Ramos (cell line): ENCODE data around the gene F7.
"Not testable (repeated sequence)": the region's sequence is repeated elsewhere in the genome, so short reads cannot be mapped to it uniquely, and the experiment has no call there.

Source experiments
- in situ Hi-C: fragments of 300-500 bp; cut with MboI; formaldehyde crosslinking; loops from one replicate; pipeline ENCODE4 v1.14.3; 2022; ENCODE audit warnings: low sequenced_read_pairs; ENCODE audit not compliant: unreplicated experiment

The F7 gene

DNA sequence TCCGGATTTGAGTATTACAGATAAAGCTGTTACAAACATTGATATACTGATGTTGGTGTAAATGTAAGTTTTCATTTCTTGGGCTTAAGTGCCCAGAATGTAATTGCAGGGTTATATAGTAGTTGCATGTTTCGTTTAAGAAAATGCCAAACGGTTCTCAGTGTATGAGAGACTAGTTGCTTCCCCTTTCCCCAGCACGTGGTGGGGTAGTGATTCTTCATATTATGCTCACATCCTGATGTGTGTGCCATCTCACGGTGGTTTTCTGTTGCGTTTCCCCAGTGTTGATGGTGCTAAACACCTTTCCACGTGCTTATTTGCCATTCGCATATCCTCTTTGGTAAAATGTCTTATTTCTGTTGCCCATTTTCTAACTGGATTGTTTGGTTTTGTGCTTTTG, 34.7 kb upstream of the F7 start:
- in situ Hi-C loops: no loop called here

DNA sequence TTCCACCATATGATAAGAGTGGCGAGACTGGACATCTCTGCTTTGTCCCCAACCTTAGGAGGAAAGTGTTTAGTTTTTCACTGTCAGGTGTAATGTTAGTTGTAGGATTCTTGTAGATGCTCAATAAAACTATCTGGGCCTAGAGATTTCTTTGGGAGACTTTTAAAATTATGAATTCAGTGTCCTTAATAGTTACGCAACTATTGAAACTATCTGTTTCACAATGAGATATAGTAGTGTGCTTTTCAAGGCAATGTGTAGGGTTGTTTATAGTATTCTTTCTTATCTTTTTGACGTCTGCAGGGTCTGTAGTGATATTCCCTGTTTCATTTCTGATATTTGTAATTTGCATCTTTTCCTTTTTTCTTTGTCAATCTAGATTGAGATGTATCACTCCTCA, 33.2 kb upstream of the F7 start:
- in situ Hi-C loops: no loop called here

DNA sequence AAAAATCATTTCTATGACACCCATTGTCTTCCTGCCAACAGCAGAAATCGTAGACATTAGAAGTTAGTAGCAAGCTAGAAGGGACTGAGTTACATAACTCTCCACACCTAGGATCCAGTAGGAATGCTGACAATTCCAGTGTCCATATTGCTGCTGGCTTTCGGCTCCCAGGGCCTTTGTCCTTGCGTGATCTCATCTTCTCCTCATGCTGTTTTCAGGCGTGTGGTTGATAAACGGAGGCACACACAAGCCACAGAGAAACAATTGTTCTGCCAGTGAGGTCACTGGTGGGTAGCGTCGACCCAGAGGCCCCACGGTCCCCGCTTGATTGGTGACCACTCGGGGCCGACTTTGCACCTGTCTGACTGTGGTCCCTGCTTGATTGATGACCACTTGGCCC, 31.6 kb upstream of the F7 start:
- in situ Hi-C loops: no loop called here

DNA sequence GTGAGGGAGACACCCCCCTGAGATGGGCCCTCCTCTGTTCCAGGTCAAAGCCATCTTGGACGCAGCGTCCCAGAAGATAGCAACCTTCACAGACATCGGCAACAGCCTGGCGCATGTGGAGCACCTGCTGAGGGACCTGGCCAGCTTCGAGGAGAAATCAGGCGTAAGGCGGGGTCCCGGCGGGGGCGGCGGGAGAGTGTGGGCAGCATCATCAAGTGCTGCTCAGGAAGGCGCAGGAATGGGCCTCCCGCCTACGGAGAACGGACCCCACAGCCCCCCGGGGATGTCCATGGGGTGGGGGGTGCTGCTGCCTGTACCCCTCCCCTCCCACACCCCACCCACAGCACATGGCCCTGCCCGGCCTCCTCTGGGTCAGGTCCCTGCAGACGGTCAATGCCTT, 31.2 kb upstream of the F7 start:
- in situ Hi-C loops: no loop called here

DNA sequence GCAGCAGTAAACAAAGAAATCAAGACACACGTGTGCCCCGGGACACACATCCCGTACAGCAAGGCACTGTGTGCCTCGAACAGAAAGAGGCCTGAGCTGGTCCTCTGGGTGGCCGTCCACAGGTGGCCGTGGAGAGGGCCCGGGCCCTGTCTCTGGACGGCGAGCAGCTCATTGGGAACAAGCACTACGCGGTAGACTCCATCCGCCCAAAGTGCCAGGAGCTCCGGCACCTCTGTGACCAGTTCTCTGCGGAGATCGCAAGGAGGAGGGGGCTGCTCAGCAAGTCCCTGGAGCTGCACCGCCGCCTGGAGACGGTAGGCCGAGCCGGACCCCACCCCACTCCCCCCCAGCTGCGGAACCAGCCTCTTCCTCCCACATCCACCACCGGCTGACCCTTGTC, 30.7 kb upstream of the F7 start:
- in situ Hi-C loops: no loop called here

DNA sequence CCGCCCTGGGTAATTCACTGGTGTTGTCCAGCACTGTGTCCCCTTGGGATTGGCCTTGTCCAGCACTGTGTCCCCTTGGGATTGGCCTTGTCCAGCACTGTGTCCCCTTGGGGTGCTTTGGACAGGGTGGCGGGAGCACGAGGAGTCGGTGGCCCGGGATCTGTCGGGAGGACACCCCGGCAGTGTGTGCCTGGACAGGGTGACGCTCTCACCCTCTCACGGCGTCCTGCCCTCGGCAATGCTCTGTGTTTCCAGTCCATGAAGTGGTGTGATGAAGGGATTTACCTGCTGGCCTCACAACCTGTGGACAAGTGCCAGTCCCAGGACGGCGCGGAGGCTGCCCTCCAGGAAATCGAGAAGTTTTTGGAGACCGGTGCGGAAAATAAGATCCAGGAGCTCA, 29.9 kb upstream of the F7 start:
- in situ Hi-C loops: no loop called here

DNA sequence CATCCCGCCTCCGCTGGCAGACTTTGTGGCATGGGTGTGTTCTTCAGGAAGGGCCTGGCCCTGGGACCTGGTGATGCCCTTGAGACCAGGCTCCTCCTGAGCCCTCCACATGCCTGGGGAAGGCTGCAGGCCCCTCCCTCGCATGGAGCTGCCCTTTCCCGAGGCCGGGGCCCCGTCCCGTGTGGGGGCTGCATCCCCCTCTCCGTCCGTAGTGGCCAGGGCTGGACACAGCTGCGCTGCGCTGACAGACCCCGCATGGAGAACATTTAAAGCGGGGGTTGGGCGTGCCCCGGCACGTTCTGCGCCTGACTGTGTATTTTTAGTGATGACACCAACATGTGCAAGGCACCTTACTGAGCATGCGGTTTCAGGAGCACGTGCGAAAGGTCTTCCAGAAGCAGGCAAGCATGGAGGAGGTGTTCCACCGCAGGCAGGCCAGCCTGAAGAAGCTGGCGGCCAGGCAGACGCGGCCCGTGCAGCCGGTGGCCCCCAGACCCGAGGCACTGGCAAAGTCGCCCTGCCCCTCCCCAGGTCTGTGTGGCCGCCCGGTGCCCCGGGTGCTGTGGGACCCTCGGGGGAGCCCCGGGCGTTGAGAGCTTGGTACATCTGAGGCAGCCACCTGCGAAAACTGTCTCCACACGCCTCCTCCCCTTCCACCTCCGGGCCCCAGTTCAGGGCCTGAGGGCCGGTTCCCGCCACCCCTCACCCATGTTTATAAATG, 28.8 kb upstream of the F7 start:
- in situ Hi-C loops: no loop called here

DNA sequence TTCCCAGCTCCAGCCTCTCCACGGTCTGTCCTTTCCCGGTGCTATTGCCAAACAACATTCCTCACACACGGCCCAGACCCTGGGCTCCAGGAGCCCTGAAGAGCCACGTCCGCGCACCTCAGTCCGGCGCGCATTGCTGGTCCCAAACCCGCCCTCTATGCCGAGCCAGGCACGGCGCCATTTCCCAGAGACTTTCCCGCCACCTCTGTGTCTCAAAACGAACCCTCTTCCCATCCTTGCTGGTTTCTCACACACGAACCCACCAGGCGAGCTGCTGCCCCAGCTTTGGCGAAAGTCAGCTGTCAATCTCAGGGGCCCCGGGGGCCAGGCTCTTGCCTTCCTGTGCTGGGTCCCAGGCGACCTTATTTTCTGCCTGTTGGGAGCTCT, 28.0 kb upstream of the F7 start:
- in situ Hi-C loops: no loop called here

DNA sequence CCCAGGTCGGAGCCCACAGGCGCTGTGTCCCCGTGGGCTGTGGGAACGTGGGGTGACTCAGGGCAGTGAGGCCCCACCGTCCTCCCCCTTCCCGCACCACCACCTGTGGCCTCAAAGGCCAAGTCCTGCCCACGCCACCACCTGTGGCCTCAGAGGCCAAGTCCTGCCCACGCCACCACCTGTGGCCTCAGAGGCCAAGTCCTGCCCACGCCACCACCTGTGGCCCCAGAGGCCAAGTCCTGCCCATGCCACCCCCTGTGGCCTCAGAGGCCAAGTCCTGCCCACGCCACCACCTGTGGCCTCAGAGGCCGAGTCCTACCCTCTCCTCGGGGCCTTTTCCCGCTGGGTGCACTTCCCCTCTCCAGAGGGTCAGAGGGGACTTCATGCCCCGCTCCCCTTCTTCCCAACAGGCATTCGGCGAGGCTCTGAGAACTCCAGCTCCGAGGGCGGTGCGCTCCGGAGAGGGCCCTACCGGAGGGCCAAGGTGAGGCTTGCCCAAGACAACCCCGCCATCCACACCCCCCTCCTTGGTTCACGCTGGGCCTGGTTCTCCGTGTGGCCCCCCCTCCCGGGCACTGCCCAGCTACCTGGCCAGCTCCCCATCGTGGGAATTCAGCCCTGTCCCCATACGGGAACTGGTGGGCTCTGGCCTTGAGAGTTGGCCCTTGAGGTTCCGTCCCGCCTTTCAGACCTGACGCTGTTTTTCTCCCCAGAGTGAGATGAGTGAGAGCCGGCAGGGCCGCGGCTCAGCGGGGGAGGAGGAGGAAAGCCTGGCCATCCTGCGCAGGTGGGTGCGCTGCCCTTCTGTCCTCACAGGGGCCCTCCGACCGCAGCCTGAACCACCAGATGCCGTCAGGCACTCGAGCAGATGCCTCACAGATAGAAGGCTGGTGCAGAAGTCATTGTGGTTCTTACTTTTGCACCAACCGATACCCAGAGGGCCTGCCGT, 27.4 kb upstream of the F7 start:
- in situ Hi-C loops: no loop called here

DNA sequence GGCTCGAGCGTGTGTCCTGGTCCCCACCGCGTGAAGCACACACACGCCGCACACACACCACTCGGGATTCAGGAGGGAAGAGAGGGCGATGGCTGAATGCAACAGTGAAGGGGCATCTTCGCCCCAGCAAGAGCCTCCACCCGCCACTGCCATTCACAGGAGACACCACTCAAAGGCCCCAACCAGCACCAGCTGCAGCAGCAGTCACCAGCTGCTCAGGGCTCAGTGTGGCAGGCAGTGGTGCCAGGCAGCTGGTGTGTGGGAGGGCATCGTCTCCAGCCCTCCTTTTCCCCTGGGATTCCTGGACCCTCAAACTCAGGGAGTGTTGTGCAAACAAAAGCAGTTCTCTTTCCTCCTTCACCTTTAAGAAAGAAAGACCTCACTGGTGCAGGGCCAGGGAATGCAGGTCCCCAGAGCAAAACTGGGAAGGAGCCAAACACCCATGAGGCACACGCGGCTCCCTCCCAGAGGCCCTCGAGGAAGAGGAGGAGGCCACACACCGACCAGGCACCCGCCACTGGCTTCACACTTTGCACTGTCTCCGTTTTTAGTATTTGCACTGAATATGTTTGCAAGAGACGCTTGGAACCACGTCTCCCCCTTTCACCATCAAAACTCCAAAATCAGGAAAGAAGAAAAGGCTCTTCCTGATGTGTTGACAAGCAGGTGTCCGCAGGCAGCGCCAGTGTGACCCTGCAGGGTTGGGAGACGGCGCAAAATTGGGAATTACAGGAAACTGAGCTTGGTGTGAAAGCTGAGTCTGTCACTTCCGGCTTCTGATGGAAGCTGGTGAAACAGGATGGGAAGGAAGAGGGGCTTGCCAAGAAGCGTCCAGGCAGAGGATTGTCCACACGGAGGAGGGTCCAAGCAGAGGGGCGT, 26.4 kb upstream of the F7 start:
- in situ Hi-C loops: no loop called here

DNA sequence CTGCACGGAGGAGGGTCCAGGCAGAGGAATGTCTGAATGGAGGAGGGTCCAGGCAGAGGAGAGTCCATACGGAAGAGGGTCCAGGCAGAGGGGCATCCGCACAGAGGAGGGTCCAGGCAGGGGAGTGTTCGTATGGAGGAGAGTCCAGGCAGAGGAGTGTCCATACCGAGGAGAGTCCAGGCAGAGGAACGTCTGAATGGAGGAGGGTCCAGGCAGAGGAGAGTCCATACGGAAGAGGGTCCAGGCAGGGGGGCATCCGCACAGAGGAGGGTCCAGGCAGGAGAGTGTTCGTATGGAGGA, 25.9 kb upstream of the F7 start:
- in situ Hi-C loops: not testable (repeated sequence)

DNA sequence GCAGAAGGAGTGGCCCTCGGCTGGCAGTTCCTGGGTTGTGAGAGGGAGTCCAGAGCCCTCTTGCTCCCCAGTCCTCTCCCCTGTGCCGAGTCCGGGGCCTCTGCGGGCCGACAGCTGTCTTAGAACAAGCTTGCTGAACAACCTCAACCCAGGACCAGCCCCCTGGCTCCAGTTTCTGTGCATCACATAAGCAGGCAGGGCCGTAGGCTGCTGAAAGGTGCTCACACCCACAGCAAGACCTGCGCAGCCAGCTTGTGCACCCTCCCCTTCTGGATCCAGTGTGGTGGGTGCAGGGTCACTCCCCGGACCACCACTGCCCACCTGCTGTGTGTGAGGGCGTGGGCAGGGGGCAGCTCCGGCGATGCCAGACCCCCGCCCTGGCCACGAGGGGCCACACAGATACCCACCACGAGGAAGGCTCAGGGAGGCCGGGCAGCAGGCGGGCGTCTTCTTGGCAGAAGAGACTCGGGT, 25.2 kb upstream of the F7 start:
- in situ Hi-C loops: no loop called here

DNA sequence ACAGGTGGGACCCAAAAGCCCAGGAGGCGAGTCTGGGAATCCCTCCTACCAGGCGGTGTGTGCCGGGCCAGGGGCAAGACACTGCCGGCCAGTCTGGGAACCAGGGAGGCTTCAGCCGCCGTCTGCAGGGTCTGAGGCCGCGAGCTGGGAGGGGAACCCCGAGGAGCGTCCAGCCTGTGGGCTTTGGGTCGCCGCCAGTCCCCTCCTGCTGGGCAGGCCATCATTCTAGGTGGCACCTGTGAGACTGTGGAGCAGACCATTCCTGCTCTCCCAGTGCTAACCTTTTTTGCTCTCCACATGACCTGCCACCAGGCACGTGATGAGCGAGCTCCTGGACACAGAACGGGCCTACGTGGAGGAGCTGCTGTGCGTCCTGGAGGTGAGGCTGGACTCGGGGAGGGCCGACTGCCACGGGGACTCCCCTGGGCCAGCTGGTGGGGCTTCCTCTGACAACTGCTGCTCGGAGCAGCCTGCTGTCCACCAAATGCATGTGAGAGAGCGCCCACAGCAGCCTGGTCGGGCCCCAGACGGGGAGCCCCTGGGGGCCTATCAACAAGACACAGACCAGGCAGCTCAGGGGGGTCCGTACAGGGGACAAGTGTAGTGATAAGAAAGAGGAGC, 24.6 kb upstream of the F7 start:
- in situ Hi-C loops: no loop called here

DNA sequence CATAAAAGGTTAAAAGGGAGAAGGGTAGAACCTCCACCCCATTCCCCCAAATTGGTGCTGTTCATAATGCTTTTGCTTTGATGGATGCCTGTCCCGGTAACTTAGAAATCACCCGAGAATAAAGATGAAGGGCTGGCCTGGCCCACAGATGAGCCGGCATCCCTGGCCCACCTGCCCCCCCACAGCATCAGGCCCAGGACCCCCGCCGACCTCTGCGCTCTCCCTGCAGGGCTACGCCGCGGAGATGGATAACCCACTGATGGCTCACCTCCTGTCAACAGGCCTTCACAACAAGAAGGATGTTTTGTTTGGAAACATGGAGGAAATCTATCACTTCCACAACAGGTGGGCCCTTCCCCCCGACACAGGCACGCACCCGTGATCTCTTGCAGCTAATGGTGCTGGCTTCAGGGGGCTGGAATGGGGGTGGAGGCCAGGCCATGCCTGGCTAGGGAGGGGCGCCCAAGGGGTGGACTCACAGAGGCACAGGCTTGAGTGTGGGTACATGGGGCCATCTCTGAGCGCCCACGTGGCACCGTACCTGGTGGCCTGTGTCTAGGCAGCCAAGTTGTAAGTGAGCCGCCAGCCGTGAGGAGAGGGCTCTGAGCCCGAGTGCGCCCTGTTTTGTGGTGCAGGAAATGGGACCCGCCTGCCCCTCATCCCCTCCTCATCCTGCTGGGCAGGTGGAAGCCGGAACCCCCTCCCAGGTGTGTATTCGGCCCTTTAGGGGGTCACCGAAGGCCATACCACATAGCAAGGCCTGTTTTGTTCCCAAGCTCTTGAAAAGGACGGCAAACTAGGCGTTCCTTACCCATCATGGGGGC, 23.2 kb upstream of the F7 start:
- in situ Hi-C loops: no loop called here

DNA sequence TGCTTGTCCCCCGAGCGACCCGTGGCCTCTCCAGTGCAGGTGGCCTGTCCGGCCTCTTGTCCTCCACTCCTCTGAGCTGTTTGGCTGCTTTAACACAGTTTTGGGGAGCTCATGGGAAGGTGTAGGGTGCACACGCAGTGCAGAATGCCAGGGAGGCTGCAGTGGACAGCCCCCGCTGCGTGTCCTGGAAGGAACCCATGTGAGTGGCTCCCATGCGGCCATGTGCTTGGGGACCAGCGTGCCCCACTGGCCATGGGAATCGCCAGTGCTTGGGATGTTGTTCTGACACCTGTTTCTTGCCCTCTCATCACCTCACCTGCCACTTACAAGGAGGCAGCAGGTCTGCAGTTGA, 22.6 kb upstream of the F7 start:
- in situ Hi-C loops: no loop called here

DNA sequence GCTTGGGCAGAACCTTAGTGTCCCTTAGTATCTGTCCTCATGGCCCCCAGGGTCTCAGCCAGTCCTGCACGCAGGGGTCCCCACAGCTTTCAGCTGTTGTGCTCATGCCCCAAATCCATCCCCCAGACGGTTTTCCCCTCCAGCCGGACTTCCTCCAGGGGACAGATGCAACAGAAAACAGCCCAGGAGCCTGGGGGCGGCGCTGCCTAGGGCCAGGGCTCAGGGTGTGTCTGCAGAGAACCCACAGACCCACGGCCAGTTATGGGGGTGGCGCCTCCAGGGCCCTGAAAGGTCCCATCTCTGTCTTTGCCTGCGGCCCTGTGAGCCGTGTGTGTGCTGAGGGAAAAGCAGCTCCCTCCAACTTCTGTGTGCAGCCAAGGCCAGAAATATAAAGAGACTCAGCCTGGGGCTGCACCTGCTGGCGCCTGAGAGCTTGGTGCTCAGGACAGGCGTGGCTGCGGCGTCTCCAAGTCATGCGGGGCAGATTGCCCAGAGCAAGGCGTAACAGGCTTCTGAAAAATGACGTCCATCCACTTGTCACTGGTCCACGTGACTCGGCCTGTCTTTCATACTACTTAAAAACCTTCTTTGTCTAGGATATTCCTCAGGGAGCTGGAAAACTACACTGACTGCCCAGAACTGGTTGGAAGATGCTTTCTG, 22.1 kb upstream of the F7 start:
- in situ Hi-C loops: no loop called here

DNA sequence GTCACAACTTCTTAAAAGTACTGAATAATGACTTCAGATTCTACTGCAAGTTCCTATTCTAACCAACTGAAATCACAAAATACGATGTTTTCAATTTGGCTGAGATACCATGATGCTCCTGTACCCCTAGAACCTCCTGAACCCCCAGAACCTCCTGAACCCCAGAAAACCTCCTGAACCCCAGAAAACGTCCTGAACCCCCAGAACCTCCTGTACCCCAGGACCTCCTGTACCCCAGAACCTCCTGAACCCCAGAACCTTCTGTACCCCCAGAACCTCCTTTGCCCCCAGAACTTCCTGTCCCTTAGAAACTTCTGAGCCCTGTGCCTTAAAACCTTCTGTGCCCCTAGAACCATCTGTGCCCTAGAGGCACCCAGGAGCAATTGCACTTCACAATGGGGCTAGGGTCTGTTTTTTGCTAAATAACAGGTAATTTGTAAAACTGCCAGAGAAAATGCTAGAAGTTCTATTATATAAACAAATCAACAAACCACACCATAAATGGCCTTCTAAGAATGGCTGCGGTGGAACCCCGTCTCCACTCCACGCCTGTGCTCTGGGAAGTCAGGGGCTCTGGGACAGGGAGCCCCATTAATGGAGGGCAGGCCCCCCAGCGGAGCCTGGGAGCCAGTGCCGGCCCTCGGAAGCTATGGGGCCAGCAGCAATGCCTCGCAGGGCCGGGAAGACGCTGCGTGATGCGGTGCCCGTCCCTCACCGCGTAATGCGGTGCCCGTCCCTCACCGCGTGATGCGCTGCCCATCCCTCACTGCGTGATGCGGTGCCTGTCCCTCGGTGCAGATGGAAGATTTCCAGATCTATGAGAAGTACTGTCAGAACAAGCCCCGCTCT, 21.3 kb upstream of the F7 start:
- in situ Hi-C loops: no loop called here

DNA sequence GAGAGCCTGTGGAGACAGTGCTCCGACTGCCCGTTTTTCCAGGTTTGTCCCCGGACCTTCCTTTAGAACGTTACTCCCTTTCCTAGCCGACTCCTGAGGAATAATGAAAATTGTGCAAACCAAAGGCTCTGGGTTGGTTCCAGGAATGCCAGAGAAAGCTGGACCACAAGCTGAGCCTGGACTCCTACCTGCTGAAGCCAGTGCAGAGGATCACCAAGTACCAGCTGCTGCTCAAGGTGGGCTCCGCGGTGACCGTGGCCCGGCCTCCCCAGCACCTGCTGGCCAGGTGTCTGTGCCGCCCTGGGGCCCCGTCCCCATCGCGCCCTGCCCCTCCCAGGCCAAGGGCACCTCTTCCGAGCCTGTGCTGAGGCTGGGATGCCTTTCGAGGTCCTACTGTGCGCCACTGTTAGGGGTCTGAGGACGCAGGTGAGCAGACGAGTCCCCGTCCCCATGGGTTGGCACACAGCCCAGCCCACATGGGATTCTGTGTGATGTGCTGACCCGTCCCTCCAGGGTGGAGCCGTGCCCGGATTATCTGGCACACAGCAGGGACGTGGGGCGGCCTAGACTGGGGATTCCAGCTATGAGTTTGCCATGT, 20.5 kb upstream of the F7 start:
- in situ Hi-C loops: no loop called here
